SKM-1 (cell line): ENCODE data around the gene PRKCQ.
A peak's percentile ranks its signal among the peaks of the same experiment; 100 is the strongest.
"Not testable (repeated sequence)": the region's sequence is repeated elsewhere in the genome, so short reads cannot be mapped to it uniquely, and the experiment has no call there.

Source experiments
- DNase-seq: peaks from one replicate; lab custom pipeline; 2025; ENCODE audit not compliant: unreplicated experiment; lab: John Stamatoyannopoulos, UW

Gene PRKCQ

DNA sequence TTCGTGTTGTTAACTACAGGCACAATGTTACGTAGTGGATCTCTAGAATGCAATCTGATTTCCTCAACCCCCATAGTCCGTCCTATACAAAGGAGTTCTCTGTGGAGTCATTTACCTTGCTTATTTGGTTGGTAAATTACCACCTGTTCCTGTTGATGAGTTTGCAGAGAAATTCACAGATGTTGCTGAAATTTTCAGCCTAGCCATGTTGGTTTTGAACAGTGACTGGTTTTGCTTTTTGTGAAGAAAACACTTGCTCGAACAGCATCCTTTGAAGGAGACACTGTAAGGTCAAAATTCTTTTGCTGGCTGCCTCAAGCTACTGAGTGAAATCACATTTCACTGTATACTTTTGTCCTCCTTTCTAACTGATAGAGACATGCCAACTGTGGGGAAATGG lies 15.4 kb upstream of the PRKCQ start:
- no peak for DNase-seq

DNA sequence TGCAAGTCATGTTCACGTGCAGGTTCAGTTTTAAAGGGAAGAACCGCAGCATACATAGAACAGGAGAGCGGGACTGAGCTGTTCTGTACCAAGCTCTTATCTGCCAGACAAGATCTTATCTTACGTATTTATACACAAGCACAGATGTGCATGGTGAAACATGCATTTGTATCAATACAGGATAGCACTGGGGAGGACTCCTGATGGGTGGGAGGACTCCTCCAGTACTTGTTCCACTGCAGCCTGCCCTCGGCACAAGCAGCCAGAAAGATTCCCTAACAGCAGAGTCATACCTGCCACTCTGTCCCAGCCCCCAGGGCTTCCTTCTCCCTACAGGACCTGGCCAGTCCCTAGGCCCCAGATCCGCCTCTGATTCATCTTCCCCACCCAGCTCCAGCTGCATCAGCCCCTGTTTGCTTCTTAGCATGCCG lies 13.2 kb upstream of the PRKCQ start:
- no peak for DNase-seq

DNA sequence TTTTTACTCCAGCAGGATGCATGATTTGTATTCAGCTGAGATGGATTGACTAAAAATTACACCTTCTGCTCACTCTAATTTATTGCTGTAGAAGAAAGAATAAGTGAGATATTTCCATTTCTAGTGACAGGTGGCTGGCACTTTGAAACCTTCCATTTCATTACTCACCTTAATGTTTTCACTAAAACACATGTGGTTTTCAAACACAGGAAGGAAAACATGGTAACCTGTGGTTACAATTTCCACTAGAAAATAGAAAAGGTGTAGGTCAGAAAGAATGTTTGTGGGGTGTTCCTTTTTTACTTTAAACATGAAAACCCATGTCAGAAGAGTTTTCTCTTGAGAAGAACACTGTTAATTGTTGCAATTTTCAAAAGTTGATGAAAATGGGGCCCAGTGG lies 12.0 kb upstream of the PRKCQ start:
- no peak for DNase-seq

DNA sequence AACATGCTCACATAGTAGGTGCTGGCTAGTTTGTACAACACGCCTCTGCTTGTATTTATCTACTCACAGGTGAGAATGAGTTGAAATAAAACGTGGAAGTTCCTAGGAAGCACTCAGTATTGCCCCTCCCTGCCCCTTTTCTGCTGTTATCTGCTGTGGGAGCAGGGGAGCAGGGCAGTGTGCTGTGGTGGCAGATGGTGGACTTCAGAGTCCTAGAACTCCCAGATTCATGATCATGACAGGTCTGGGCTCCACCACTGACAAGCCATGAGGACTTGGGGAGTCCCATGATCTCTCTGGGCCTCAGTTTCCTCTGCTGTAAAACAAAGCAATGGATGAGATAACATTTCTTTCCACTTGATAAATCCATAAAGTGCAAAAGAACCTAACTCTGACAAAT lies 11.6 kb upstream of the PRKCQ start:
- no peak for DNase-seq

- no peak for DNase-seq
Measured at GRCh38 chr10:6590100-6590499, 10.0 kb upstream of the PRKCQ start.

GRCh38 chr10:6589287-6590094 lies 9.4 kb upstream of the PRKCQ start:
- no peak for DNase-seq

DNA sequence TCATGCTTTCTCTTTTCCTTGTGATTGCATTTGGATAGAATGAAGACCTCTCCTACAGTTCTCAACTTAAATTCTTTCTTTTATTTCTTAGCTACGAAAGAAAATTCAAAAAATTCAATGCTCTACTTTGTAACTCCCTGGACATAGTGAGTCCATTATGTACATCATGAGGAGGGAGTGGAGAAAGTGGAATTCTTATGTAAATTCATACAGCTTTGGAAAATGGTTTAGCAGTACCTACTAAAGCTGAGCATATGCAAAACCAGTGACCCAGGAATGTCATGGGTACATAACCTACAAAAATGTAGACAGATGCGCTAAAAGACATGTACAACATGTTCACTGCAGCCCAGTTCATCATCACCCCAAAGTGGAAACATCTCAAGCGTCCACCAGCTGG lies 8.8 kb upstream of the PRKCQ start:
- DNase-seq, result no peak

DNA sequence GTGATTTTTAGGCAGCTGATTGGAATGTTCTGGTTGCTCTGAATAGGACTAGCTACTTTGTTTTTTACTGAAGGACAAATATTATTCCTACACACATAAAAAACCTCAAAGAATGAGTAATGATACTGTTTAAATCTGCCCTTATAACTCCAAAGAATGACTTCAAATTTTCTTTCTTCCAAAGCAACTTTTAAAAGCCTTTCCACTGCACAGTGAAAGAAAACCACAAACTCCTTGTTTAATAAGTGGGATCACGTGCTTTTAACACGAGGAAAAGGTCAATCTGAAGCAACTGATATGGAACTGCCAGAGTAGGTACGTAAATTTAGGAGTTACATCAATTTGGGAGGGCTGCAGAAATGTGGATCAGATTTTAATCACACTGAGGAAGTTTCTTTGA lies 8.0 kb upstream of the PRKCQ start:
- no peak for DNase-seq

GRCh38 chr10:6586501-6586900 lies 6.4 kb upstream of the PRKCQ start:
- no peak for DNase-seq

DNA sequence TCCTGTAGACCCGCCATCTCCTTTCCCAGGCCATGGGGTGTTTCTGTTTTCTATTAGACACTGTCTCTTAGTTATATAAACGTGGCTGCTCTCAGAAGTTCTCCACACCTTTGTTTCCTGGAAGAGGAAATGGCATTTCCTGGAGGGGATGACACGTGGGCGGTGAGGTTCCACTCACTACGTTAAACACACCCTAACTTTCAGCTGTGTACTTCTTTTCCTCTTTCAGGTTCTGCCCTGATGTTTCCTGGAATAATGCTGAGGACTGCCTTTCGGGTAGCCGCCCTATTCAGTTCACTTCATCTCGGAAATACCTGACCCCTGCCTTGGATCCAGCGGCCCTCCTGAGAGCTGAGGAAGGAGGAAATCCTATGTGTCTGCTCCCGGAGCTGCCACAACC lies 3.4 kb upstream of the PRKCQ start:
- DNase-seq, result no peak

DNA sequence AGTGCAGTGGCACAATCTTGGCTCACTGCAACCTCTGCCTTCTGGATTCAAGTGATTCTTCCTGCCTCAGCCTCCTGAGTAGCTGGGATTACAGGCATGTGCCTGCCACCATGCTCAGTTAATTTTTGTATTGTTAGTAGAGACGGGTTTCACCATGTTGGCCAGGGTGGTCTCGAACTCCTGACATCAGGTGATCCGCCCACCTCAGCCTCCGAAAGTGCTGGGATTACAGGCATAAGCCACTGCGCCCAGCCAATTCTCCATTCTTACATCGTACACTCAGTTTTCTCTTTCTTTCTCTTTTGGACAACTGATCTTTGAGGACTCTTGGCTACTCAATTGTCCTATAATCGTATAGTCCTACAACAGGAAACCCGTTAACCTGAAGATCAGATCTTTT lies 2.8 kb upstream of the PRKCQ start:
- DNase-seq, result not testable (repeated sequence)

GRCh38 chr10:6582298-6582697 lies 2.2 kb upstream of the PRKCQ start:
- no peak for DNase-seq

- no peak for DNase-seq
Measured at GRCh38 chr10:6581778-6582228, 1.7 kb upstream of the PRKCQ start.

DNA sequence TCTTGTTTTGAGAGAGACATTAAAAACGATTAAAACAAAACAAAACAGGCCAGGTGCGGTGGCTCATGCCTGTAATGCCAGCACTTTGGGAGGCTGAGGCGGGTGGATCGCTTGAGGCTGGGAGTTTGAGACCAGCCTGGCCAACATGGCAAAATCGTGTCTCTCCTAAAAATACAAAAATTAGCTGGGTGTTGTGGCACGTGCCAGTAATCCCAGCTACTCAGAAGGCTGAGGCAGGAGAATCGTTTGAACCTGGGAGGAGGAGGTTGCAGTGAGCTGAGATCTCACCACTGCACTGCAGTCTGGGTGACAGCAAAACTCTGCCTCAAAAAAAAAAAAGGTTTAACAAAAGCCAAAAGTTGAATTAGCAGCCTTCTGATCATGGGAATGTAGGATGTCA lies 1.1 kb upstream of the PRKCQ start:
- DNase-seq, result not testable (repeated sequence)

GRCh38 chr10:6580279-6581029 lies 378 bp upstream of the PRKCQ start:
- DNase-seq, result peak; percentile 4

DNA sequence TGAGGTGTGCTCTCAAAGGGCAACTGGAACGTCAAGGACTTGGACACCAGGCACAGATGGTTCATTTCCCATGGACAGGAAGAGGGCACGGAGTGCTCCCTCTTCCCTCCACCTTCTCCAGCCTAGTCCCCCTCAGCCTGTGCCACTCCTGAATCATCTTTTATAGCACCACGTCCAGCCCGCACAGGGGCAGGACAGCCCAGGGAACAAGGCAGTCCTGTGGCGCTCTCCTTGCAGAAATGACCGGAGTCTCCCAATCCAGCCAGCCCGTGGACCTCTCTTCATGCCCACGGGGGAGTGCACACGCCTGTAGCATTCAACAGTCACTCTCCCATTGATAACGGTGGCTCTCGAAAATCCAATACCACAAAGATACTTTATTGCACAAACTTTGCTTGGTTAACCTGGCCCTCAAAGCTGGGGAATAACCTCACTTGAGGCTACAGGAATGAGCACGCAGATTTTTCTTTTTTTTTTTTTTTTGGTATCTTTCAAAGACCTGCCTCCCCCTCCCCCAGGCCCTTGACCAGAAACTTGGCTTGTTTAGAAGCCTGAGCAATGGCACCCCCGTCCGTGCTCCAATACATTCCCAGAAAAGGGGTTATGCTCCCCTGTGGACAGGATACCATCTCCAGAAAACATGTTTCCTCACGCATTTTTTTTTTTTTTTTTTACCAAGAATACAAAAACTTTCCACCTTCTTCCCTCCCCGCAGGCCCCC lies 733 bp downstream of the PRKCQ start:
- DNase-seq, result no peak

DNA sequence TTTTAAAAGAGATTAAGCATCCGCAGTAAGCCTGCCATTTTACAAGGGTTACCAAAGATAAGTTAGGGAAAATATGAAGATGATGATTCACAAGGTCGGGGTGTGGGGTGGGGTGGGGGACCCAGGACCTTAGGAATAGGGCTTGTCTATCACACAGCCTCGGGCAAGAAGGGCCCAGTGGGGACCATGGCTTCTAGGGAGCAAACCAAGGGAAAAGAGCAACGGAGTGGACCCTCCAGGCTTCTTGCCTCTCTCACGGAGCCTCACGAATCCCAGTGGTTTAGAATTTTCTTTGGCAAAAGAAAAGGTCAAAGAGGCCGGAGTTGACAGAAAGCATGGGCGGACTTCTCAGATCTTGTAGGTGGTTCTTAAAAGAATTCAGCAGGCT lies 1.3 kb downstream of the PRKCQ start:
- no peak for DNase-seq

- no peak for DNase-seq
Measured at GRCh38 chr10:6578251-6578771, 1.8 kb downstream of the PRKCQ start.

DNA sequence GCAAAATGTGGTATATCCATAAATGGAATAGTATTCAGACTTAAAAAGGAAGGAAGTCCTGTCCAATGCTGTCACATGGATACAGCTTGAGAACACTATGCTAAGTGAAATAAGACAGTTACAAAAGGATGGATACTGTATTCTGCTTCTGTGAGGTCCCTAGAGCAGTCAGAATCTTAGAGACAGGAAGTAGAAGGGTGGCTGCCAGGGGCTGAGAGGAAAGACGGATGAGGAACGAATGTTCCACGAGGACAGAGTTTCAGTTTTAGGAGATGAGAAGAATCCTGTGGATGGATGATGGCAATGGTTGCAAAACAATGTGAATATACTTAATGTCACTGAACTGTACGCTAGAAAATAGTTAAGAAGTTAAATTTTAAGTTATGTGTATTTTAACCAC lies 3.8 kb downstream of the PRKCQ start:
- no peak for DNase-seq

- no peak for DNase-seq
Measured at GRCh38 chr10:6574664-6575176, 5.4 kb downstream of the PRKCQ start.

GRCh38 chr10:6570893-6571292 lies 9.2 kb downstream of the PRKCQ start:
- DNase-seq, result no peak
